Naive B cell (primary cell): ENCODE data around the gene ATP10A. TPM values are rescaled to one million over a fixed set of nuclear protein-coding genes. Genes with fewer than 3 reads are reported as not detected.

Experiments used
- ATAC-seq, 2 donors: fragments of 150-1000 bp; cut with Tn5 transposase; 2 replicates each; pipeline ENCODE4 v1.10.0; 2021; ENCODE audit warnings: low read depth in 2 of 2, mild to moderate bottlenecking in 2 of 2, moderate library complexity in 2 of 2
- DNase-seq: peaks from one replicate; pipeline ENCODE4 v3.0.0; 2022
- H3K27ac Mint-ChIP-seq, 6 donors: one replicate each; pipeline ENCODE4 v1.8.0; 2020 to 2022; ENCODE audit warnings: mild to moderate bottlenecking in 6 of 6, mixed read lengths in 6 of 6, moderate library complexity in 5 of 6, inconsistent platforms in 2 of 6
- H3K27me3 Mint-ChIP-seq, 3 donors: one replicate each; pipeline ENCODE4 v1.8.0; 2021 to 2022; ENCODE audit warnings: mixed read lengths in 3 of 3, mild to moderate bottlenecking in 1 of 3
- H3K36me3 Mint-ChIP-seq, 2 donors: one replicate each; pipeline ENCODE4 v1.8.0; 2020 to 2022; ENCODE audit warnings: mixed read lengths in 2 of 2, inconsistent platforms in 1 of 2, mild to moderate bottlenecking in 1 of 2
- H3K4me1 Mint-ChIP-seq, 3 donors: one replicate each; pipeline ENCODE4 v1.8.0; 2020 to 2022; ENCODE audit warnings: mixed read lengths in 3 of 3, inconsistent platforms in 1 of 3, mild to moderate bottlenecking in 1 of 3, moderate library complexity in 1 of 3
- H3K4me3 Mint-ChIP-seq, 8 donors: one replicate each; pipeline ENCODE4 v1.8.0; 2020 to 2022; ENCODE audit warnings: mild to moderate bottlenecking in 8 of 8, mixed read lengths in 8 of 8, moderate library complexity in 8 of 8, inconsistent platforms in 2 of 8
- H3K9me3 Mint-ChIP-seq, 7 donors: one replicate each; pipeline ENCODE4 v1.8.0; 2020 to 2022; ENCODE audit warnings: mixed read lengths in 7 of 7, mild to moderate bottlenecking in 5 of 7, inconsistent platforms in 2 of 7, moderate library complexity in 1 of 7
- polyA plus RNA-seq, 6 donors: library from polyadenylated mRNA; unstranded; fragments of 300-500 nt; fragmentation: Illumina TruSeq; gene quantifications; one replicate each; pipeline ENCODE4 v1.2.3, GENCODE V29; 2021; ENCODE audit warnings: low read depth in 6 of 6

Gene ATP10A
- polyA plus RNA-seq, 6 donors from 2014 or later, result 0.14 to 0.15 TPM; not detected in 4

- no peak for ATAC-seq
- no peaks in the 10 kb centered on the region for H3K36me3 Mint-ChIP-seq
- H3K4me1 Mint-ChIP-seq, result peaks cover 37 to 52% (median 40%) of the 10 kb centered on the region in 3 donors
- DNase-seq, result no peak
- H3K27ac Mint-ChIP-seq, result peak overlapping the region in 2 of 6 donors; percentile 33 to 60
- no peak overlapping the region for H3K4me3 Mint-ChIP-seq
- H3K9me3 Mint-ChIP-seq, result no peaks in the 10 kb centered on the region
- peaks cover 2 to 20% (median 10%) of the 10 kb centered on the region in 3 donors for H3K27me3 Mint-ChIP-seq
Observed at GRCh38 chr15:25847051-25847450, 16.1 kb downstream of the ATP10A start.

- peaks cover 3 to 24% (median 14%) of the 10 kb centered on the region in 3 donors for H3K27me3 Mint-ChIP-seq
- ATAC-seq (peak in 1 of 2 donors; percentile 18), DNase-seq (no peak)
- peak overlapping the region in 2 of 6 donors; percentile 38 to 71 for H3K27ac Mint-ChIP-seq
- peak overlapping the region in 2 of 8 donors; percentile 7 to 44 for H3K4me3 Mint-ChIP-seq
- no peaks in the 10 kb centered on the region for H3K9me3 Mint-ChIP-seq
- H3K4me1 Mint-ChIP-seq, result peaks cover 32 to 47% (median 36%) of the 10 kb centered on the region in 3 donors
- H3K36me3 Mint-ChIP-seq, result no peaks in the 10 kb centered on the region
Observed at GRCh38 chr15:25846377-25846776, 16.8 kb downstream of the ATP10A start.

GRCh38 chr15:25844981-25845680 is 18.0 kb downstream of the ATP10A start:
- H3K36me3 Mint-ChIP-seq, result no peaks in the 10 kb centered on the region
- H3K27me3 Mint-ChIP-seq, result peaks cover 15 to 35% (median 19%) of the 10 kb centered on the region in 3 donors
- DNase-seq (no peak), ATAC-seq (no peak)
- H3K4me3 Mint-ChIP-seq, result peak overlapping the region in 1 of 8 donors; percentile 7
- H3K27ac Mint-ChIP-seq, result peak overlapping the region in 3 of 6 donors; percentile 21 to 73 (median 54)
- H3K4me1 Mint-ChIP-seq, result peaks cover 24 to 36% (median 26%) of the 10 kb centered on the region in 3 donors
- H3K9me3 Mint-ChIP-seq, result no peaks in the 10 kb centered on the region

- H3K27me3 Mint-ChIP-seq, result peaks cover 19 to 41% (median 21%) of the 10 kb centered on the region in 3 donors
- no peak for ATAC-seq
- H3K4me1 Mint-ChIP-seq, result peaks cover 18 to 30% (median 21%) of the 10 kb centered on the region in 3 donors
- no peak overlapping the region for H3K27ac Mint-ChIP-seq
- no peak for DNase-seq
- no peak overlapping the region for H3K4me3 Mint-ChIP-seq
- H3K36me3 Mint-ChIP-seq, result no peaks in the 10 kb centered on the region
- H3K9me3 Mint-ChIP-seq, result no peaks in the 10 kb centered on the region
Observed at GRCh38 chr15:25844542-25844941, 18.6 kb downstream of the ATP10A start.

GRCh38 chr15:25844076-25844475 is 19.1 kb downstream of the ATP10A start:
- Mint-ChIP-seq H3K4me1 (peaks cover 14 to 25% (median 16%) of the 10 kb centered on the region in 3 donors), H3K27me3 (peaks cover 24 to 46% (median 26%) of the 10 kb centered on the region in 3 donors), H3K9me3 (no peaks in the 10 kb centered on the region), H3K36me3 (peaks cover 0 to 4% of the 10 kb centered on the region in 2 donors), H3K4me3 (no peak overlapping the region), H3K27ac (no peak overlapping the region)
- DNase-seq (no peak), ATAC-seq (no peak)

- Mint-ChIP-seq H3K4me3 (no peak overlapping the region), H3K9me3 (peaks cover 0 to 4% (median 0%) of the 10 kb centered on the region in 7 donors), H3K4me1 (peaks cover 4 to 10% (median 9%) of the 10 kb centered on the region in 3 donors), H3K27me3 (peaks cover 43 to 68% (median 45%) of the 10 kb centered on the region in 3 donors), H3K36me3 (peaks cover 0 to 5% of the 10 kb centered on the region in 2 donors), H3K27ac (peak overlapping the region in 1 of 6 donors; percentile 12)
- DNase-seq (no peak), ATAC-seq (no peak)
Observed at GRCh38 chr15:25839638-25840156, 23.4 kb downstream of the ATP10A start.

- ATAC-seq, result no peak
- Mint-ChIP-seq H3K9me3 (peaks cover 0 to 4% (median 0%) of the 10 kb centered on the region in 7 donors), H3K27ac (no peak overlapping the region), H3K27me3 (peaks cover 45 to 68% (median 45%) of the 10 kb centered on the region in 3 donors), H3K36me3 (peaks cover 0 to 5% of the 10 kb centered on the region in 2 donors), H3K4me1 (peaks cover 4 to 10% (median 9%) of the 10 kb centered on the region in 3 donors), H3K4me3 (no peak overlapping the region)
- DNase-seq, result no peak
Observed at GRCh38 chr15:25838871-25839195, 24.3 kb downstream of the ATP10A start.

GRCh38 chr15:25838191-25838870 is 24.8 kb downstream of the ATP10A start:
- Mint-ChIP-seq H3K4me1 (peaks cover 4 to 10% (median 9%) of the 10 kb centered on the region in 3 donors), H3K27me3 (peaks cover 42 to 63% (median 45%) of the 10 kb centered on the region in 3 donors), H3K9me3 (peaks cover 0 to 4% (median 0%) of the 10 kb centered on the region in 7 donors), H3K27ac (no peak overlapping the region), H3K36me3 (peaks cover 0 to 5% of the 10 kb centered on the region in 2 donors), H3K4me3 (peak overlapping the region in 1 of 8 donors; percentile 2)
- ATAC-seq (peak in 1 of 2 donors; percentile 20), DNase-seq (no peak)

GRCh38 chr15:25832158-25832557 is 31.0 kb downstream of the ATP10A start:
- H3K4me3 Mint-ChIP-seq, result no peak overlapping the region
- H3K36me3 Mint-ChIP-seq, result no peaks in the 10 kb centered on the region
- H3K27me3 Mint-ChIP-seq, result peaks cover 14% of the 10 kb centered on the region in 3 donors
- peaks cover 0 to 3% (median 3%) of the 10 kb centered on the region in 3 donors for H3K4me1 Mint-ChIP-seq
- no peak for ATAC-seq
- peaks cover 0 to 4% (median 0%) of the 10 kb centered on the region in 7 donors for H3K9me3 Mint-ChIP-seq
- no peak overlapping the region for H3K27ac Mint-ChIP-seq
- DNase-seq, result no peak

- ATAC-seq (no peak), DNase-seq (no peak)
- Mint-ChIP-seq H3K4me1 (peaks cover 0 to 3% (median 3%) of the 10 kb centered on the region in 3 donors), H3K4me3 (no peak overlapping the region), H3K27me3 (peaks cover 2 to 8% (median 6%) of the 10 kb centered on the region in 3 donors), H3K36me3 (peaks cover 4 to 5% of the 10 kb centered on the region in 2 donors), H3K27ac (no peak overlapping the region), H3K9me3 (peaks cover 0 to 9% (median 3%) of the 10 kb centered on the region in 7 donors)
Observed at GRCh38 chr15:25830844-25831451, 32.2 kb downstream of the ATP10A start.

- Mint-ChIP-seq H3K27me3 (peaks cover 0 to 6% (median 0%) of the 10 kb centered on the region in 3 donors), H3K4me1 (peaks cover 0 to 3% (median 3%) of the 10 kb centered on the region in 3 donors), H3K36me3 (peaks cover 10 to 14% of the 10 kb centered on the region in 2 donors), H3K4me3 (no peak overlapping the region), H3K9me3 (peaks cover 4 to 19% (median 6%) of the 10 kb centered on the region in 7 donors), H3K27ac (no peak overlapping the region)
- ATAC-seq, result no peak
- no peak for DNase-seq
Observed at GRCh38 chr15:25829073-25829472, 34.1 kb downstream of the ATP10A start.

- no peak for DNase-seq
- Mint-ChIP-seq H3K27ac (no peak overlapping the region), H3K27me3 (peaks cover 0 to 6% (median 0%) of the 10 kb centered on the region in 3 donors), H3K36me3 (peaks cover 10 to 14% of the 10 kb centered on the region in 2 donors), H3K4me3 (peak overlapping the region in 1 of 8 donors; percentile 21), H3K9me3 (peaks cover 4 to 19% (median 6%) of the 10 kb centered on the region in 7 donors), H3K4me1 (no peaks in the 10 kb centered on the region)
- ATAC-seq, result no peak
Observed at GRCh38 chr15:25825207-25825606, 37.9 kb downstream of the ATP10A start.

GRCh38 chr15:25824618-25825017 is 38.5 kb downstream of the ATP10A start:
- no peak for ATAC-seq
- H3K4me3 Mint-ChIP-seq, result no peak overlapping the region
- peaks cover 4 to 19% (median 6%) of the 10 kb centered on the region in 7 donors for H3K9me3 Mint-ChIP-seq
- peaks cover 10 to 14% of the 10 kb centered on the region in 2 donors for H3K36me3 Mint-ChIP-seq
- no peak overlapping the region for H3K27ac Mint-ChIP-seq
- H3K4me1 Mint-ChIP-seq, result no peaks in the 10 kb centered on the region
- H3K27me3 Mint-ChIP-seq, result peaks cover 0 to 6% (median 0%) of the 10 kb centered on the region in 3 donors
- DNase-seq, result no peak
